Liver (tissue), 9 donors: Measurements from ENCODE around the gene PCTP. TPM values are rescaled to one million over a fixed set of nuclear protein-coding genes. Genes with fewer than 3 reads are reported as not detected.

Experiments
- DNase-seq: peaks from one replicate; pipeline ENCODE4 v3.0.0-alpha.2; 2017; ENCODE audit warnings: low spot score
- H3K27ac ChIP-seq, 2 donors: one replicate each; pipeline ENCODE4 v1.7.0; 2013; ENCODE audit warnings: inconsistent platforms in 2 of 2, low read length in 2 of 2, control low read depth in 1 of 2, low read depth in 1 of 2, mild to moderate bottlenecking in 1 of 2
- H3K27me3 ChIP-seq, 4 donors: one replicate each; pipeline versions ENCODE4 v1.6.1 to v1.7.0; 2013; ENCODE audit warnings: low read length in 3 of 4, inconsistent platforms in 1 of 4, mild to moderate bottlenecking in 1 of 4, moderate library complexity in 1 of 4; ENCODE audit not compliant: control insufficient read depth in 4 of 4, insufficient read depth in 4 of 4
- H3K36me3 ChIP-seq, 4 donors: one replicate each; pipeline versions ENCODE4 v1.6.1 to v1.7.0; 2013; ENCODE audit warnings: low read length in 3 of 4, mild to moderate bottlenecking in 3 of 4, low read depth in 1 of 4, moderate library complexity in 1 of 4; ENCODE audit not compliant: control insufficient read depth in 4 of 4, insufficient read depth in 3 of 4
- H3K4me1 ChIP-seq, 4 donors: one replicate each; pipeline versions ENCODE4 v1.6.1 to v1.7.0; 2013; ENCODE audit warnings: low read length in 3 of 4, mild to moderate bottlenecking in 3 of 4, moderate library complexity in 1 of 4; ENCODE audit not compliant: control insufficient read depth in 4 of 4, insufficient read depth in 4 of 4
- H3K4me3 ChIP-seq, 3 donors: one replicate each; pipeline versions ENCODE4 v1.6.1 to v1.7.0; 2013; ENCODE audit warnings: low read length in 3 of 3, control low read depth in 1 of 3, low read depth in 1 of 3, mild to moderate bottlenecking in 1 of 3
- H3K9ac ChIP-seq, 2 donors: one replicate each; pipeline ENCODE4 v1.7.0; 2013; ENCODE audit warnings: low read length in 2 of 2, mild to moderate bottlenecking in 2 of 2, moderate library complexity in 2 of 2, control low read depth in 1 of 2, low read depth in 1 of 2
- H3K9me3 ChIP-seq, 4 donors: one replicate each; pipeline versions ENCODE4 v1.6.1 to v1.7.0; 2013; ENCODE audit warnings: low read length in 3 of 4; ENCODE audit not compliant: control insufficient read depth in 4 of 4
- EGR1 ChIP-seq, 2 donors: IDR thresholded peaks; 2 replicates each; pipeline ENCODE4 v1.6.1; 2016 to 2018; ENCODE audit warnings: antibody characterized with exemption in 2 of 2, low read depth in 2 of 2
- FOXA1 ChIP-seq: IDR thresholded peaks from 2 replicates; pipeline ENCODE4 v1.6.1; 2016; ENCODE audit warnings: antibody characterized with exemption
- FOXA2 ChIP-seq: IDR thresholded peaks from 2 replicates; pipeline ENCODE4 v1.6.1; 2016; ENCODE audit warnings: antibody characterized with exemption
- HNF4A ChIP-seq, 2 donors: conservative IDR thresholded peaks; 2 replicates each; pipeline ENCODE4 v1.6.1; 2016; ENCODE audit warnings: antibody characterized with exemption in 2 of 2, mild to moderate bottlenecking in 2 of 2
- HNF4G ChIP-seq: IDR thresholded peaks from 2 replicates; pipeline ENCODE4 v1.6.1; 2016; ENCODE audit warnings: antibody characterized with exemption
- JUND ChIP-seq, 2 donors: IDR thresholded peaks; 2 replicates each; pipeline ENCODE4 v1.6.1; 2016; ENCODE audit warnings: antibody characterized with exemption in 2 of 2
- NR2F2 ChIP-seq: IDR thresholded peaks from 2 replicates; pipeline ENCODE4 v1.6.1; 2016; ENCODE audit warnings: antibody characterized with exemption
- RAD21 ChIP-seq, 2 donors: IDR thresholded peaks; 2 replicates each; pipeline ENCODE4 v1.6.1; 2016; ENCODE audit warnings: antibody characterized with exemption in 2 of 2, mild to moderate bottlenecking in 2 of 2
- RXRA ChIP-seq, 2 donors: IDR thresholded peaks; 2 replicates each; pipeline ENCODE4 v1.6.1; 2017 to 2018; ENCODE audit warnings: antibody characterized with exemption in 2 of 2, mild to moderate bottlenecking in 1 of 2
- SP1 ChIP-seq: IDR thresholded peaks from 2 replicates; pipeline ENCODE4 v1.6.1; 2018; ENCODE audit warnings: antibody characterized with exemption, mild to moderate bottlenecking
- TAF1 ChIP-seq: conservative IDR thresholded peaks from 2 replicates; pipeline ENCODE4 v1.6.1; 2016; ENCODE audit warnings: antibody characterized with exemption, mild to moderate bottlenecking
- whole genome bisulfite sequencing: extraction: QIAGEN DNeasy Blood & Tissue Kit; methylation state at CpG from one replicate; pipeline ENCODE4 v1.1.7; 2013; 5-methylcytosine and 5-hydroxymethylcytosine counted together
- polyA plus RNA-seq, 2 donors: library from polyadenylated mRNA; stranded (reverse) in 1 of 2; unstranded in 1 of 2; fragments of 200-250 nt in 1 of 2; fragments of >200 nt in 1 of 2; fragmentation: Nextera tagmentation in 1 of 2; extraction: Ambion mirVana in 1 of 2; gene quantifications; one replicate each; pipeline versions ENCODE4 v1.2.1 to v1.2.3, GENCODE V29; 2013 to 2015
- total RNA-seq, 2 donors: library from RNA; depleted of rRNA; stranded (reverse); fragments of >200 nt; gene quantifications; one replicate each; pipeline ENCODE4 v1.2.3, GENCODE V29; 2014
- TF ChIP-seq, protein P1 (sequence below): IDR thresholded peaks from 2 replicates; pipeline ENCODE4 v1.6.1; 2016; ENCODE audit warnings: antibody characterized with exemption, mild to moderate bottlenecking
- TF ChIP-seq, protein P2 (sequence below): IDR thresholded peaks from 2 replicates; pipeline ENCODE4 v1.6.1; 2016; ENCODE audit warnings: antibody characterized with exemption
- TF ChIP-seq, protein P3 (sequence below): fragments of 150-350 bp; IDR thresholded peaks from 2 replicates; pipeline ENCODE4 v1.5.1; 2017; ENCODE audit warnings: improper control_type of control experiment, low read depth, low read length; ENCODE audit not compliant: missing input control
- TF ChIP-seq, protein P4 (sequence below): IDR thresholded peaks from 2 replicates; pipeline ENCODE4 v1.6.1; 2016; ENCODE audit warnings: antibody characterized with exemption
- TF ChIP-seq, protein P5 (sequence below): IDR thresholded peaks from 2 replicates; pipeline ENCODE4 v1.6.1; 2016; ENCODE audit warnings: antibody characterized with exemption
- donor health status: healthy.
- donor health status: healthy.
- donor health status: healthy.
- donor health status: healthy.
- donor health status: healthy.

PCTP gene
- total and polyA plus RNA-seq, 4 donors = 25.0 to 79.0 (median 55.8) TPM

DNA sequence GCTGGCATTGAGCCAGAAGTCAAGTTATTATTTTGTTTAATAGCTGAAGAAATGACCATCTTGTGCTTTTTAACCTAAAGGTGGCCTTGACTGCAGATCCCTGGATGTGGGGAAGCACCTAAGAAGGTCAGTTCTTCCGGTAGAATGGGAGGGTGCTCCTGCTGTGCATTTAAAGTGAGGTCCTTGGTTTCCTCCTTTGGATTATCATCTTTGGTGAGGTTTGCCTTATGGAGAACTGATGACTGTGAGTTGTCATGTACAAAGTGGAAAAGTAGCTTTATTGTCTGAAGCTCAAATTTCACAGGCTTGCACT is 66.5 kb downstream of the PCTP start:
- WGBS = 87% methylated on average over 1 of the region's 1 CpG
- Histone ChIP-seq H3K9me3 (no peaks in the 10 kb centered on the region), H3K36me3 (no peaks in the 10 kb centered on the region), H3K9ac (no peak overlapping the region), H3K4me3 (no peak overlapping the region), H3K27ac (no peak overlapping the region), H3K4me1 (peaks cover 0 to 8% (median 0%) of the 10 kb centered on the region in 4 donors), H3K27me3 (no peaks in the 10 kb centered on the region)
- TF ChIP-seq, protein P1, sequence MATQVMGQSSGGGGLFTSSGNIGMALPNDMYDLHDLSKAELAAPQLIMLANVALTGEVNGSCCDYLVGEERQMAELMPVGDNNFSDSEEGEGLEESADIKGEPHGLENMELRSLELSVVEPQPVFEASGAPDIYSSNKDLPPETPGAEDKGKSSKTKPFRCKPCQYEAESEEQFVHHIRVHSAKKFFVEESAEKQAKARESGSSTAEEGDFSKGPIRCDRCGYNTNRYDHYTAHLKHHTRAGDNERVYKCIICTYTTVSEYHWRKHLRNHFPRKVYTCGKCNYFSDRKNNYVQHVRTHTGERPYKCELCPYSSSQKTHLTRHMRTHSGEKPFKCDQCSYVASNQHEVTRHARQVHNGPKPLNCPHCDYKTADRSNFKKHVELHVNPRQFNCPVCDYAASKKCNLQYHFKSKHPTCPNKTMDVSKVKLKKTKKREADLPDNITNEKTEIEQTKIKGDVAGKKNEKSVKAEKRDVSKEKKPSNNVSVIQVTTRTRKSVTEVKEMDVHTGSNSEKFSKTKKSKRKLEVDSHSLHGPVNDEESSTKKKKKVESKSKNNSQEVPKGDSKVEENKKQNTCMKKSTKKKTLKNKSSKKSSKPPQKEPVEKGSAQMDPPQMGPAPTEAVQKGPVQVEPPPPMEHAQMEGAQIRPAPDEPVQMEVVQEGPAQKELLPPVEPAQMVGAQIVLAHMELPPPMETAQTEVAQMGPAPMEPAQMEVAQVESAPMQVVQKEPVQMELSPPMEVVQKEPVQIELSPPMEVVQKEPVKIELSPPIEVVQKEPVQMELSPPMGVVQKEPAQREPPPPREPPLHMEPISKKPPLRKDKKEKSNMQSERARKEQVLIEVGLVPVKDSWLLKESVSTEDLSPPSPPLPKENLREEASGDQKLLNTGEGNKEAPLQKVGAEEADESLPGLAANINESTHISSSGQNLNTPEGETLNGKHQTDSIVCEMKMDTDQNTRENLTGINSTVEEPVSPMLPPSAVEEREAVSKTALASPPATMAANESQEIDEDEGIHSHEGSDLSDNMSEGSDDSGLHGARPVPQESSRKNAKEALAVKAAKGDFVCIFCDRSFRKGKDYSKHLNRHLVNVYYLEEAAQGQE = no peak
- TF ChIP-seq RXRA (IDR thresholded peaks at IDR 0.05) = no peak
- TF ChIP-seq TAF1 = no peak
- TF ChIP-seq, protein P2, sequence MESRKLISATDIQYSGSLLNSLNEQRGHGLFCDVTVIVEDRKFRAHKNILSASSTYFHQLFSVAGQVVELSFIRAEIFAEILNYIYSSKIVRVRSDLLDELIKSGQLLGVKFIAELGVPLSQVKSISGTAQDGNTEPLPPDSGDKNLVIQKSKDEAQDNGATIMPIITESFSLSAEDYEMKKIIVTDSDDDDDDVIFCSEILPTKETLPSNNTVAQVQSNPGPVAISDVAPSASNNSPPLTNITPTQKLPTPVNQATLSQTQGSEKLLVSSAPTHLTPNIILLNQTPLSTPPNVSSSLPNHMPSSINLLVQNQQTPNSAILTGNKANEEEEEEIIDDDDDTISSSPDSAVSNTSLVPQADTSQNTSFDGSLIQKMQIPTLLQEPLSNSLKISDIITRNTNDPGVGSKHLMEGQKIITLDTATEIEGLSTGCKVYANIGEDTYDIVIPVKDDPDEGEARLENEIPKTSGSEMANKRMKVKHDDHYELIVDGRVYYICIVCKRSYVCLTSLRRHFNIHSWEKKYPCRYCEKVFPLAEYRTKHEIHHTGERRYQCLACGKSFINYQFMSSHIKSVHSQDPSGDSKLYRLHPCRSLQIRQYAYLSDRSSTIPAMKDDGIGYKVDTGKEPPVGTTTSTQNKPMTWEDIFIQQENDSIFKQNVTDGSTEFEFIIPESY = no peak
- TF ChIP-seq, protein P3, sequence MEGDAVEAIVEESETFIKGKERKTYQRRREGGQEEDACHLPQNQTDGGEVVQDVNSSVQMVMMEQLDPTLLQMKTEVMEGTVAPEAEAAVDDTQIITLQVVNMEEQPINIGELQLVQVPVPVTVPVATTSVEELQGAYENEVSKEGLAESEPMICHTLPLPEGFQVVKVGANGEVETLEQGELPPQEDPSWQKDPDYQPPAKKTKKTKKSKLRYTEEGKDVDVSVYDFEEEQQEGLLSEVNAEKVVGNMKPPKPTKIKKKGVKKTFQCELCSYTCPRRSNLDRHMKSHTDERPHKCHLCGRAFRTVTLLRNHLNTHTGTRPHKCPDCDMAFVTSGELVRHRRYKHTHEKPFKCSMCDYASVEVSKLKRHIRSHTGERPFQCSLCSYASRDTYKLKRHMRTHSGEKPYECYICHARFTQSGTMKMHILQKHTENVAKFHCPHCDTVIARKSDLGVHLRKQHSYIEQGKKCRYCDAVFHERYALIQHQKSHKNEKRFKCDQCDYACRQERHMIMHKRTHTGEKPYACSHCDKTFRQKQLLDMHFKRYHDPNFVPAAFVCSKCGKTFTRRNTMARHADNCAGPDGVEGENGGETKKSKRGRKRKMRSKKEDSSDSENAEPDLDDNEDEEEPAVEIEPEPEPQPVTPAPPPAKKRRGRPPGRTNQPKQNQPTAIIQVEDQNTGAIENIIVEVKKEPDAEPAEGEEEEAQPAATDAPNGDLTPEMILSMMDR = no peak
- no peak for TF ChIP-seq FOXA1
- TF ChIP-seq HNF4G = no peak
- TF ChIP-seq EGR1 (IDR thresholded peaks at IDR 0.05; ENCODE audit: low read depth in 2 of 2) = no peak
- no peak for TF ChIP-seq JUND (IDR thresholded peaks at IDR 0.05)
- TF ChIP-seq RAD21 (IDR thresholded peaks at IDR 0.05) = no peak
- no peak for TF ChIP-seq SP1
- TF ChIP-seq, protein P4, sequence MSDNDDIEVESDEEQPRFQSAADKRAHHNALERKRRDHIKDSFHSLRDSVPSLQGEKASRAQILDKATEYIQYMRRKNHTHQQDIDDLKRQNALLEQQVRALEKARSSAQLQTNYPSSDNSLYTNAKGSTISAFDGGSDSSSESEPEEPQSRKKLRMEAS = no peak
- TF ChIP-seq NR2F2 = no peak
- no peak for TF ChIP-seq FOXA2
- no peak for DNase-seq

DNA sequence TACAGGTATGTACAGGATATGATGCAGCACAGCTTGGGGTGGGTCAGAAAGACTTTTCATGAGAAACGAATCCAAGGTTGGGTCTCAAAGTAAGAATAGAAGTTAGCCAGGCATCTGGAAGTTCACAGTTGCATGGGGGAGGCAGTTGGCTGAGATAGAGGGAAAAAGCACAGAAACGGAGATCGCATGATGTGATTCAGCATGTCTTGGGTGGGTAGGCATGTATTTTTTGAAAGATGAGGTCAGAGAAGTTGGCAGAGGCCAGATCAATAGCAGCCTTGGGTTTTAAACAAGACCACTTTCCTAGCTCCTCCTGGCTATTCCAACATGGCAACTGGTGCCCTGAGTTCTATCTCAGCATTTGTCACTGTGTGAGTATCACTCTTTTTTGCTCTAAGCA is 67.2 kb downstream of the PCTP start:
- Histone ChIP-seq H3K27ac (no peak overlapping the region), H3K4me3 (no peak overlapping the region), H3K36me3 (no peaks in the 10 kb centered on the region), H3K9me3 (no peaks in the 10 kb centered on the region), H3K9ac (no peak overlapping the region), H3K4me1 (peaks cover 0 to 8% (median 0%) of the 10 kb centered on the region in 4 donors), H3K27me3 (no peaks in the 10 kb centered on the region)
- TF ChIP-seq, protein P2 = no peak
- no peak for TF ChIP-seq HNF4G
- TF ChIP-seq FOXA1 = no peak
- no peak for TF ChIP-seq JUND (IDR thresholded peaks at IDR 0.05)
- TF ChIP-seq, protein P1 = no peak
- no peak for TF ChIP-seq SP1
- TF ChIP-seq FOXA2 = no peak
- TF ChIP-seq, protein P5, sequence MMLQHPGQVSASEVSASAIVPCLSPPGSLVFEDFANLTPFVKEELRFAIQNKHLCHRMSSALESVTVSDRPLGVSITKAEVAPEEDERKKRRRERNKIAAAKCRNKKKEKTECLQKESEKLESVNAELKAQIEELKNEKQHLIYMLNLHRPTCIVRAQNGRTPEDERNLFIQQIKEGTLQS = no peak
- TF ChIP-seq, protein P4 = no peak
- TF ChIP-seq HNF4A (conservative IDR thresholded peaks at IDR 0.05) = no peak
- DNase-seq = no peak
- 91% methylated on average over 3 of the region's 3 CpGs for WGBS
